HG02759 (cell line): ENCODE data around the gene DIAPH1.

Source experiments
- ATAC-seq: cut with Tn5 transposase; IDR thresholded peaks from one replicate; pipeline ENCODE4 v1.9.1; 2021; ENCODE audit warnings: mild to moderate bottlenecking, moderate library complexity; ENCODE audit not compliant: unreplicated experiment

Gene DIAPH1

GRCh38 chr5:141618804-141619554 lies at the start of gene DIAPH1:
DIAPH1 (minus strand) TSS chr5:141619000; CDS start chr5:141618914, 86 bp downstream.
- ATAC-seq: peak; percentile 86

GRCh38 chr5:141665995-141666940 lies 47.5 kb upstream of the DIAPH1 start:
- ATAC-seq: no peak

- peak; percentile 98 for ATAC-seq
Measured at GRCh38 chr5:141664733-141665461, 46.1 kb upstream of the DIAPH1 start.

GRCh38 chr5:141663506-141663905 lies 44.7 kb upstream of the DIAPH1 start:
- no peak for ATAC-seq

- no peak for ATAC-seq
Measured at GRCh38 chr5:141662028-141662427, 43.2 kb upstream of the DIAPH1 start.

GRCh38 chr5:141657937-141658545 lies 39.2 kb upstream of the DIAPH1 start:
- ATAC-seq: peak; percentile 66

GRCh38 chr5:141657404-141657803 lies 38.6 kb upstream of the DIAPH1 start:
- ATAC-seq: no peak

- ATAC-seq: no peak
Measured at GRCh38 chr5:141656396-141656795, 37.6 kb upstream of the DIAPH1 start.

- no peak for ATAC-seq
Measured at GRCh38 chr5:141655020-141655419, 36.2 kb upstream of the DIAPH1 start.

- ATAC-seq: no peak
Measured at GRCh38 chr5:141654298-141654697, 35.5 kb upstream of the DIAPH1 start.

GRCh38 chr5:141651728-141652105 lies 32.9 kb upstream of the DIAPH1 start:
- ATAC-seq: no peak

GRCh38 chr5:141650851-141651727 lies 32.3 kb upstream of the DIAPH1 start, which contains the start of gene FCHSD1:
FCHSD1 (minus strand) TSS chr5:141651418; CDS start chr5:141651368, 50 bp downstream.
- peak; percentile 98 for ATAC-seq

GRCh38 chr5:141649972-141650371 lies 31.2 kb upstream of the DIAPH1 start:
- no peak for ATAC-seq

GRCh38 chr5:141649056-141649688 lies 30.4 kb upstream of the DIAPH1 start:
- ATAC-seq: no peak

GRCh38 chr5:141647851-141648250 lies 29.1 kb upstream of the DIAPH1 start:
- no peak for ATAC-seq

GRCh38 chr5:141647242-141647641 lies 28.4 kb upstream of the DIAPH1 start:
- ATAC-seq: no peak

- no peak for ATAC-seq
Measured at GRCh38 chr5:141646026-141646425, 27.2 kb upstream of the DIAPH1 start.

GRCh38 chr5:141641634-141642267 lies 23.0 kb upstream of the DIAPH1 start:
- peak; percentile 48 for ATAC-seq

GRCh38 chr5:141640698-141641097 lies 21.9 kb upstream of the DIAPH1 start:
- ATAC-seq: no peak
